MV-4-11 (cell line): ENCODE data around the gene DLG3.
A peak's percentile ranks its signal among the peaks of the same experiment; 100 is the strongest.
"Not testable (repeated sequence)": the region's sequence is repeated elsewhere in the genome, so short reads cannot be mapped to it uniquely, and the experiment has no call there.

Experiments
- DNase-seq: peaks from one replicate; lab custom pipeline; 2025; lab: John Stamatoyannopoulos, UW

The DLG3 gene

DNA sequence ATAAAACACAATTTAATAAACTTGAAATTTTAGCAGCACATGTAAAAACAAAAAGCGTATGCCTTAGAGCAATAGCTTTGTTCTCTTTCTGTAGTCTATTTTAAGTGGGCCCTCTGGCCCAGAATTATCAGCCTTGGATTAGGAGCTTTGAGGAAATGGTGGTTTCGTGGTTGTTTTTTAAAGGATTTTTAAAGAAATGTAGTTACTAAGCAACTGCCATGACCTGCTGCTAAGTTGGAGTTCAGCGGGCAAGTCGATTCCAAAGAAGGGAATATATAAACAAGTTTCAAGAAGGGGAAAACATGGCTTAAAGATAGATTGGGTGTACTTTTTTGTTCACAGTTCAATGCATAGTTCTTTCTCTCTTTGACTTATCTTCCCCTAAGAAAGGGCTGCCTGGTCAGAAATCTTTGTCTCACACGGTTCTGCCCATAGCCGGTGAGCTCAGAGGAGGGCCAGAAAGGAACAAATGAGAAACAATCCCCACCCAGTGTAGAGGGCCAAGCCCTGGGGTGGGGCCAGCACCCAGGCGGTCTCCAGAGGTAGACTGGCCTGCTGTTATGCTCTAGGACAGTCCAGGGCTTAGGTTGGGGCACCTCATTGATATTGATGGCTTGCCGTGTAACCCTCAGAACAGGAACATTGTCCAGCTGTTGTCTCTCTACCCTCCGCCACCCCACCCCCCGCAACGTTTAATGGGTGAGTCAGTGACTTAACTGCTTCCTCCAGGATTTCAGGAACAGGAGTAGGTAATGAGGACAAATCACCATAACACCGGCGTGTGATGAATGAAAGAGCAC is 32.5 kb downstream of the DLG3 start:
- DNase-seq, result peak; percentile 78

DNA sequence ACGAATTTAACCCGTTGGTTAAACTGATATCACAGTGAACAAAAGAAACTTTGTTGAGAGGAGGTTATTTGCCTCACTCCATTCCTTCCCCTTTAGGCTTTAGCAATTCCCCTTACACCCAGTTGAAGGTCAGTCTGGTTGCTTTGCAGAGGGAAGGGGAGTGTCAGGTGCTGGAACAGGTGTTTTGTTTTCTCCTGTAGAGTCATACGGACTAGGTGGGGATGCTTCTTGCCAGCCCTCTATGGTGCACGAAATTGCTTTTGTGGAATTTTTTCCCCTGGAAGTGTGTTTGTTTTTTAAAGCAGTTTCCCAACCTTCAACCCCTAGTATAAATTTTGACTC is 33.1 kb downstream of the DLG3 start:
- no peak for DNase-seq

DNA sequence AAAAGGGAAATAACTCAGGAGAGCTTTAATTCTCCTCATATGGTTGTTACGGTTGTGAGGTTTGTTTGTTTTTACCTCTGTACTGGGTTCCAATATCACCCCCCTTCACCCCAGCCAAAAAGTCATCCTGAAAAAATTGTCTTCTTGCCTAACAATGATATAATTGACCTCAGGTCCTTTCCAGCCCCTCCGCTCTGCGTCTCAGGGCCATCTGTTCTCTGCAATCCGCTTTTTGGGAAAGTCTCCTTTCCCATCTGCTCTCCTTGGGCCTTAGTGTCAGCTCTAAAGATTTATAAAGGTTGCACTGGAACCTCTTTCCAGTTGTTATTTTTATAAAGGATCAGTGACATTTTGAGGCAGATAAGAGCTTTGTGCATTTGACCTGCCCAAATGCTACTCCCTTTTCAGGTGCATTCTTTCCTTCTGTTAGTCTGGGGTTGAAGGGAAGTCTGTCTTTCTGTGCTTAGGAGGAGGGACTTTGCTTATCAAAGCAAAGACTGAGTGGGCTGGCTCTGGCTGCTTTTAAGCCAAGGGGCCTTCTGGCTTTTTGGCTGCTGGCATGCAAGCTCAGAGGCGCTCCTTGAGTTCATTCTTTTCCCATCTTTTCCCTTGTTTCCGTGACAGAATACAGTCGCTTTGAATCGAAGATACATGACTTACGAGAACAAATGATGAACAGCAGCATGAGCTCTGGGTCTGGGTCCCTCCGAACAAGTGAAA is 34.1 kb downstream of the DLG3 start:
- no peak for DNase-seq

DNA sequence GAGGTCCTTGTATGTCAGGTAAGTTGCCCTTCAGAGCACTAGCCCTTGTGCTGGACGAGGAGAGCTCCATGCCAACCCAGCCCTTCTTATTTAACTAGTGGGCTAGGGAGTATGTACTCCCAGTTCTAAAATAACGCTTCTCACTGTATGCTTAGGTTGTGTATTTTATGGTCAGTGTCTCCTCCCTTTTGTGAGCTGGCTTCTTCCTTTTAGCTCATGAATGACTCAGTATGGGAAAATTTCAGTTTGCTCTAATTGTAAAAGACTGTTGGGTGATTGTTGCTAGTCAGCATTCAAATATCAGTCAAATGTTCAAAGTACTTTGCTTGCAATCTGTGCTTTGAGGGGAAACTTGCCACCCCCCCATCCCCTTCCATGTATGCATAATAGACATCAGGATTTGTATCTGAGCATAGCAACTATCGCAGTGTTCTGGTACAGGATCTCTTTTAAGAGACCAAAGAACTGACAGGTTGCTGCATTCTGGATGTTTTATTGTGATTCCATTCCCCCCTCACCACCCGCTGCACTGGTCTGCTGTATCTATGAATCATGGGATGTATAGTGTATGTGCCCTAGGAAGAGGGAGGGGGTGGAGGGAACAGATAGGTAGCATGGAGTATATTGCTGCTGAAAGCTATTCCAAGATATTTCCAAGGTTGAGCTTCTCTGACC is 34.7 kb downstream of the DLG3 start:
- DNase-seq, result peak; percentile 1

DNA sequence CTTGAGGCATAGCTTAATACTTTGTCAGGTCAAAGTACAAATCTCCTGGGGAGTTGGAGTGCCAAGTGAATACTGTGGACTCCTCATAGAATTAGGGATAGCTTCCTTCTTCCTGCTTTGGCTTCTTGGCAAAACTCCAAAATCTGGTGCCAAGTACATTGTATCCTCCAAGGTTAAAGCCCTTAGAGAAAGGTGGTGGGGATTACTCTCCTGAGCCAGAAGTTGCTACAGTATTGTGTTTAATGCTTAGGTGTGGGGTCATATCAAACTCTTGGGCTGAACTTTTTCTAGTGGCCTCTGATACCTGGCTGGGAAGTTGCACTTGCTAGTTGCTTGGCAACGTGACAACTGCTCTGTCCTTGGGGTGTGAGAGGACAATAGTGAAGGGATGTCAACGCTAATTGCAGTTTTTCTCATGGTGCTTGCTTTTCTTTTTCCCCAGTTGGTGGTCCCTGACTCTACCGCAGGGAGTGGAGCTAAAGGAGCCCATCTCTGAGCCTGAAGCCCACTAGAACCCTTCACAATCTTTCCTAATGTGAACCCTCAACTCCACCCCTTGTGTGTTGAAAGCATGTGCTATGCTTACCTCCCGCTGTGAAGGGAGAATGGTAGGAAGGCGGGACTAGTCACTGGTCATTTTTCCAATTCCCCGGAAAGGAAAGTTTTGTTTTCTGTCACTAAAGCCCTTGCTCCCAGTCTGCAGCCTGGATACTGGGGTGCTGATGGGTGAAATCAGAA is 35.5 kb downstream of the DLG3 start:
- no peak for DNase-seq

DNA sequence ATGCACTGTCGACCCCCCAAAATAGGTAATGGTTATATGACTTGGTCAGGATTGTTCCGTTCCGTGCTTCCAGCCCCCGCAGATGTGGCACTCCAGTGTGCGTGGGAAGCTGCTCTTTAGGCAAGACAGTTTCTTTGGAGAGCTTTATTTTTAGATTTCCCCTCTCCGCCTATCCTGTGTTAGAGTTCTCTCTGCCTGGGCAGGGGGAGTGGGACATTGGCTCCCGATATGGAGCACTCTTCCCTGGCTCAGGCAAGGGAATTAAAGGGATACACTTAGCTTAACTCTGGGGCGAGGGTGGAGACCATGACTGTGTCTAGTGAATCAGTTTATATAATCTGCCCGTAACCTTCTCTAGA is 36.0 kb downstream of the DLG3 start:
- no peak for DNase-seq

DNA sequence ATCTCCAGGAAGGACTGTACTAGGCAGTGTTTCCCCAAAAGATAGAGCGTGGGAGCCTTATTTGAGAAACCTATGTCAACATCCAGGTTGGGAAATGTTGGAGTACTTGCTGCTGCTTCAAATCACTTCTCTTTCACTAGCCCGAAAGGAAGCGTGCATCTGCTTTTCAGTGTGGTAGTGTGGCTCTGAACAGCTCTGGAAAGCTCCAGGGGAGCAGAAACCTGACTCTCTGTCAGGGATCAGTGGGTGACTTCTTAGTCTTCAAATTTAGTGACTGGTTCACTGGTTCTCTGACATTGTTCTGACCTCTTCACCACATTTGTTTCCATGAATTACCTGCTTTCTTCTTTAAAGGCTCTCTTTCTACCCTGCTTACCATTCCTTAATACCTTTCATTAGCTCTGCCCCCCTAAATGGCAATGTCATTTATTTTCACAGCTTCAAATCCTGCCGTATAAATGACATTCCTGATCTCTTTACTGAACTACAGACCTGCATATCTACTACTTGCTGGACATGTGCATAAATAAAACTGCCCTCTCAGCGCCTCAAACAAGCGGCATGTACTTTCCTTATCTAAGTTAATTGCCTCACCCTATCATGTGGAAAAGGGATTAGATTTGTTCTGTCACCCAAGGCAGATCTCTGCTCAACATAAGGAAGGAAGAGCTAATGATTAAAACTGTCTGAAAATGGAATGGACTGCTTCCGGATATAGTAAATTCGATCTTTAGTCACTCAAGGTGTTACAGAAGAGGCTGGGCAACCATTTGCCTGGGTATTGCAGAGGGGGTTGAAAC is 37.0 kb downstream of the DLG3 start:
- no peak for DNase-seq

DNA sequence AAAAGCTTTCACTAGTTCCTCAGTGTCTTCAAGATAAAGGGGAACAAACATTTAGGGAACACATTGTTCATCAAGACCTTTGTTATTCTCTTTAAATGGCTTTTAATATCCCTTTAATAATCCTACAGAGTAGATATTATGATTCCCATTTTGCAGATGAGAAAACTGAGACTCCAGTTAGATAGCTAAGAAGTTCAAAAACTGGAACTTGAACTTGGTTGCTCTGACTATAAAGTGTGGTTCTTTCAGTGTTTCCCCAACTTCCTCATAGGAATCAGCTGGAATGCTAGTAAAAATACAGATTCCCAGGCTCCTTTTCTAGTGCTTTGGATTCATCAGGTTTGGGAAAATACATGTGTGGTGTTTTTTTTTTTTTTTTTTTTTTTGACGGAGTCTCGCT is 37.7 kb downstream of the DLG3 start:
- no peak for DNase-seq

GRCh38 chrX:70485466-70485865 is 40.8 kb downstream of the DLG3 start:
- DNase-seq, result no peak

GRCh38 chrX:70488856-70489255 is 44.2 kb downstream of the DLG3 start:
- DNase-seq, result peak; percentile 31

DNA sequence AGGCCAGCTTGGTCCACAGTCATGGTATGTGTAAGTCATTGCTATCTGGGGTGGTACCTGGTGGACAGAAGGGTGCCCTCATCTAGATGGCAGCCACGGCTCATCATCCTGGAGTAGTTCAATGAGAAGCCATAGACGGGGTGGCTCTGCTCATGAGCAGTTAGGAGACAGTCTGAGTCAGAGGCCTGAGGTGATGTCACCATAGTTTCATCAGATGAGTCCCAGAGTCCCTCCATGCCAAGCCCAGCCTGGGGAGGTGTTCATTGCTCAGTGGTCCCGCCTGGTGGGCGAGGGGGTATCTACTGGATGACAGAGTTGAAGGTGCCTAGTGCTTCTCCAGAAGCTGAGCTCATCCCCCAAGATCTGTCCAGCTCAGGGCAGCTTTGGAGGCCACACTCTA is 49.8 kb downstream of the DLG3 start:
- DNase-seq, result peak; percentile 7

- DNase-seq, result no peak
Observed at GRCh38 chrX:70496491-70496890, 51.9 kb downstream of the DLG3 start.

GRCh38 chrX:70497026-70497425 is 52.4 kb downstream of the DLG3 start:
- DNase-seq, result no peak

- no peak for DNase-seq
Observed at GRCh38 chrX:70498129-70498528, 53.5 kb downstream of the DLG3 start.

DNA sequence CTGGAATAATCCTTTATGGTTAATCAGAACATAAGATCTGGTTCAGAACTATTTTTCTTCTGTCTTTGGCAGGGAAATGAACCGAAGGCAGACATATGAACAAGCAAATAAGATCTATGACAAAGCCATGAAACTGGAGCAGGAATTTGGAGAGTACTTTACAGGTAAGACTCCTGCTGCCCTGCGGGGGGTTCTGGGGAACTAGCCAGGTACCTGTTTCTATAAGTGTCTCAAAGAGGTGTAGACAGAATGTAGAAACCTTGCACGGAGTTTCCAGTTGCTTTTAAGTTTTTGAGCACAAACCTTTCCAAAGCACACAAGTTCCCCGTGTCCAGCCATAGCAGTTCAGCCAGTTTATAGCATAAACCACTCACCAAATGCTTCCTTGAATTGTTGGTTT is 56.2 kb downstream of the DLG3 start:
- DNase-seq, result no peak

DNA sequence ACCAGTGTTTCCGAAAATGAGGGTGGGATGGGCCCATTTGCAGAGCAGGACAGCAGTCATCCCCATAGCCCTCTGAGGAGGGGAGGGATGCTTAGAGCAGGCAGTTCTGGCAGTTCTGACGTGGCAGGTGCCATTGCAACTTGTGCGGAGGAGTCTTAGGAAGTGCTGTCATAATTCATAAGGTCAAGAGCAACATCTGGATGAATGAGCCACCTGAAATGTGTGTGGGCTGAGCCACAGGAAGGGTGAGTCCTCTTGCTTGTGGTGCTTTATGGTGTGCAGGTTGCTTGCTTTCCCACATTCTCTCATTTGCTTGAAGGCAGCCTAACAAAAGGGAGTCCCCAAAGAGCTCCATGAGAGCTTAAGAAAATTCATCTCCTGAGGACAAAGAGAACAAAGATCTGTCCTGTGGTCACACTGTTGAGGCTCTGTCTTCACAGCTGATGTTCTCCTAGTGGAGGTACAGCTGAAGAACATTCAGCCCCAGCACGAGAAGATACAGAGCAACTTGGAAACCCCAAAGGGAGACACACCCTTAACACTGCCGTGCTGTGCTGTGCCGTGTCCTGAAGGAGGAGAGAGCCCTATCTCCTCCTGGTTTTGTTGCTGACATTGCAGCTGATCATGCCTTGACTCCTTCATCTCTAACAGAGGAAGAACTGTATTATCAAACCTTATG is 60.3 kb downstream of the DLG3 start:
- no peak for DNase-seq

DNA sequence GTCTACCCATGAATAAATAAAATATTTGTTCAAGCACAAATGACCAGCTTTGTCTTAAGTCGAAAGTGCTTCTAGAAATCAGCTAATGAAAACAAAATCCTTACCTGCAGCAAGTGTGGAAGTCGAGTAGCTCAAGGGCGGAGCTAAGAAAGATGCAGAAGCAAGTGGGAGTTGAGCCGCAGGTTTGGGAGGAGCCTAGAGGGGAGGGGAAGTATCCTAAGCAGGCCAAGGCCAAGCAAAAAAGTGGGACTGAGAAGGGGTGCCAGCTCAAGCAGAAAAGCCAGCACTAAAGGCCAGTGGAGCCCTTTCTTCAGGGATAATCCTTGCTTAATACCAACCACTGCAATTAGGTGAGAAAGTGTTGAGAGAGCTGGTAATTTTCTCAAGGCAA is 60.8 kb downstream of the DLG3 start:
- no peak for DNase-seq

GRCh38 chrX:70508296-70508911 is 63.8 kb downstream of the DLG3 start:
- no peak for DNase-seq

DNA sequence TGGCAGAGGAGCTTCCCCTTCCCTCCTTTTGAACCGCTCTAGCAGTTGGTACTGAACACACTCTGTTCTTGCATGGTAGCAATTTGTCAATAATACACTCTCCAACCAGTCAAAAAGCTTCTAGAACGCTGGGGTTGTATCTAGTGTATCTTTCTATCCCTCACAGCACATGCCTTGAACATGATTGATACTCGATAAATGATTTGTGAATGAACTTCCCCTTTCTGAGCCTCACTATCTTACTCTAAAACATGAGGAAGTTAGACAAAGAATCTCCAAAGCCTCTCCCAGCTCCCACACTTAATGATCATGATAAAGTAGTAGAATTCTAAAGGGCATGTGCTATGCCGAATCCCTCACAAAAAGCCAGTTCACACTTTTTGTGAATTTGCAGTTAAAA is 64.4 kb downstream of the DLG3 start:
- DNase-seq, result peak; percentile 21

DNA sequence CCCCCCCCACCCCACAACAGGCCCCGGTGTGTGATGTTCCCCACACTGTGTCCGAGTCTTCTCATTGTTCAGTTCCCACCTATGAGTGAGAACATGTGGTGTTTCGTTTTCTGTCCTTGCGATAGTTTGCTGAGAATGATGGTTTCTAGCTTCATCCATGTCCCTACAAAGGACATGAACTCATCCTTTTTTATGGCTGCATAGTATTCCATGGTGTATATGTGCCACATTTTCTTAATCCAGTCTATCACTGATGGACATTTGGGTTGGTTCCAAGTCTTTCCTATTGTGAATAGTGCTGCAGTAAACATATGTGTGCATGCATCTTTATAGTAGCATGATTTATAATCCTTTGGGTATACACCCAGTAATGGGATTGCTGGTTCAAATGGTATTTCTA is 70.6 kb downstream of the DLG3 start:
- DNase-seq, result not testable (repeated sequence)

- not testable (repeated sequence) for DNase-seq
Observed at GRCh38 chrX:70515692-70516091, 71.1 kb downstream of the DLG3 start.
